Liver (tissue), 9 donors: Measurements from ENCODE around the gene BAIAP3. TPM values are rescaled to one million over a fixed set of nuclear protein-coding genes. Genes with fewer than 3 reads are reported as not detected.

ENCODE experiments used
- DNase-seq: peaks from one replicate; pipeline ENCODE4 v3.0.0-alpha.2; 2017; ENCODE audit warnings: low spot score
- H3K27ac ChIP-seq, 2 donors: one replicate each; pipeline ENCODE4 v1.7.0; 2013; ENCODE audit warnings: inconsistent platforms in 2 of 2, low read length in 2 of 2, control low read depth in 1 of 2, low read depth in 1 of 2, mild to moderate bottlenecking in 1 of 2
- H3K27me3 ChIP-seq, 4 donors: one replicate each; pipeline versions ENCODE4 v1.6.1 to v1.7.0; 2013; ENCODE audit warnings: low read length in 3 of 4, inconsistent platforms in 1 of 4, mild to moderate bottlenecking in 1 of 4, moderate library complexity in 1 of 4; ENCODE audit not compliant: control insufficient read depth in 4 of 4, insufficient read depth in 4 of 4
- H3K36me3 ChIP-seq, 4 donors: one replicate each; pipeline versions ENCODE4 v1.6.1 to v1.7.0; 2013; ENCODE audit warnings: low read length in 3 of 4, mild to moderate bottlenecking in 3 of 4, low read depth in 1 of 4, moderate library complexity in 1 of 4; ENCODE audit not compliant: control insufficient read depth in 4 of 4, insufficient read depth in 3 of 4
- H3K4me1 ChIP-seq, 4 donors: one replicate each; pipeline versions ENCODE4 v1.6.1 to v1.7.0; 2013; ENCODE audit warnings: low read length in 3 of 4, mild to moderate bottlenecking in 3 of 4, moderate library complexity in 1 of 4; ENCODE audit not compliant: control insufficient read depth in 4 of 4, insufficient read depth in 4 of 4
- H3K4me3 ChIP-seq, 3 donors: one replicate each; pipeline versions ENCODE4 v1.6.1 to v1.7.0; 2013; ENCODE audit warnings: low read length in 3 of 3, control low read depth in 1 of 3, low read depth in 1 of 3, mild to moderate bottlenecking in 1 of 3
- H3K9ac ChIP-seq, 2 donors: one replicate each; pipeline ENCODE4 v1.7.0; 2013; ENCODE audit warnings: low read length in 2 of 2, mild to moderate bottlenecking in 2 of 2, moderate library complexity in 2 of 2, control low read depth in 1 of 2, low read depth in 1 of 2
- H3K9me3 ChIP-seq, 4 donors: one replicate each; pipeline versions ENCODE4 v1.6.1 to v1.7.0; 2013; ENCODE audit warnings: low read length in 3 of 4; ENCODE audit not compliant: control insufficient read depth in 4 of 4
- EGR1 ChIP-seq, 2 donors: IDR thresholded peaks; 2 replicates each; pipeline ENCODE4 v1.6.1; 2016 to 2018; ENCODE audit warnings: antibody characterized with exemption in 2 of 2, low read depth in 2 of 2
- FOXA1 ChIP-seq: IDR thresholded peaks from 2 replicates; pipeline ENCODE4 v1.6.1; 2016; ENCODE audit warnings: antibody characterized with exemption
- FOXA2 ChIP-seq: IDR thresholded peaks from 2 replicates; pipeline ENCODE4 v1.6.1; 2016; ENCODE audit warnings: antibody characterized with exemption
- GABPA ChIP-seq, 2 donors: IDR thresholded peaks in 1 of 2; conservative IDR thresholded peaks in 1 of 2; 2 replicates each; pipeline ENCODE4 v1.6.1; 2016; ENCODE audit warnings: antibody characterized with exemption in 2 of 2, mild to moderate bottlenecking in 1 of 2, moderate library complexity in 1 of 2
- HNF4A ChIP-seq, 2 donors: conservative IDR thresholded peaks; 2 replicates each; pipeline ENCODE4 v1.6.1; 2016; ENCODE audit warnings: antibody characterized with exemption in 2 of 2, mild to moderate bottlenecking in 2 of 2
- HNF4G ChIP-seq: IDR thresholded peaks from 2 replicates; pipeline ENCODE4 v1.6.1; 2016; ENCODE audit warnings: antibody characterized with exemption
- JUND ChIP-seq, 2 donors: IDR thresholded peaks; 2 replicates each; pipeline ENCODE4 v1.6.1; 2016; ENCODE audit warnings: antibody characterized with exemption in 2 of 2
- NR2F2 ChIP-seq: IDR thresholded peaks from 2 replicates; pipeline ENCODE4 v1.6.1; 2016; ENCODE audit warnings: antibody characterized with exemption
- RAD21 ChIP-seq, 2 donors: IDR thresholded peaks; 2 replicates each; pipeline ENCODE4 v1.6.1; 2016; ENCODE audit warnings: antibody characterized with exemption in 2 of 2, mild to moderate bottlenecking in 2 of 2
- RXRA ChIP-seq, 2 donors: IDR thresholded peaks; 2 replicates each; pipeline ENCODE4 v1.6.1; 2017 to 2018; ENCODE audit warnings: antibody characterized with exemption in 2 of 2, mild to moderate bottlenecking in 1 of 2
- SP1 ChIP-seq: IDR thresholded peaks from 2 replicates; pipeline ENCODE4 v1.6.1; 2018; ENCODE audit warnings: antibody characterized with exemption, mild to moderate bottlenecking
- TAF1 ChIP-seq: conservative IDR thresholded peaks from 2 replicates; pipeline ENCODE4 v1.6.1; 2016; ENCODE audit warnings: antibody characterized with exemption, mild to moderate bottlenecking
- YY1 ChIP-seq: IDR thresholded peaks from 2 replicates; pipeline ENCODE4 v1.6.1; 2016; ENCODE audit warnings: antibody characterized with exemption, mild to moderate bottlenecking
- WGBS: extraction: QIAGEN DNeasy Blood & Tissue Kit; methylation state at CpG from one replicate; pipeline ENCODE4 v1.1.7; 2013; 5-methylcytosine and 5-hydroxymethylcytosine counted together
- polyA plus RNA-seq, 2 donors: library from polyadenylated mRNA; stranded (reverse) in 1 of 2; unstranded in 1 of 2; fragments of 200-250 nt in 1 of 2; fragments of >200 nt in 1 of 2; fragmentation: Nextera tagmentation in 1 of 2; extraction: Ambion mirVana in 1 of 2; gene quantifications; one replicate each; pipeline versions ENCODE4 v1.2.1 to v1.2.3, GENCODE V29; 2013 to 2015
- total RNA-seq, 2 donors: library from RNA; depleted of rRNA; stranded (reverse); fragments of >200 nt; gene quantifications; one replicate each; pipeline ENCODE4 v1.2.3, GENCODE V29; 2014
- TF ChIP-seq, protein P1 (sequence below): IDR thresholded peaks from 2 replicates; pipeline ENCODE4 v1.6.1; 2016; ENCODE audit warnings: antibody characterized with exemption
- TF ChIP-seq, protein P2 (sequence below): IDR thresholded peaks from 2 replicates; pipeline ENCODE4 v1.6.1; 2016; ENCODE audit warnings: antibody characterized with exemption
- TF ChIP-seq, protein P3 (sequence below): IDR thresholded peaks from 2 replicates; pipeline ENCODE4 v1.6.1; 2016; ENCODE audit warnings: antibody characterized with exemption
- TF ChIP-seq, protein P4 (sequence below): fragments of 150-350 bp; IDR thresholded peaks from 2 replicates; pipeline ENCODE4 v1.5.1; 2017; ENCODE audit warnings: improper control_type of control experiment, low read depth, low read length; ENCODE audit not compliant: missing input control
- TF ChIP-seq, protein P5 (sequence below): IDR thresholded peaks from 2 replicates; pipeline ENCODE4 v1.6.1; 2016; ENCODE audit warnings: antibody characterized with exemption, mild to moderate bottlenecking
- donor health status: healthy.
- donor health status: healthy.
- donor health status: healthy.
- donor health status: healthy.
- donor health status: healthy.

Gene BAIAP3
- total and polyA plus RNA-seq, 4 donors, result 1.6 to 3.8 (median 2.6) TPM

DNA sequence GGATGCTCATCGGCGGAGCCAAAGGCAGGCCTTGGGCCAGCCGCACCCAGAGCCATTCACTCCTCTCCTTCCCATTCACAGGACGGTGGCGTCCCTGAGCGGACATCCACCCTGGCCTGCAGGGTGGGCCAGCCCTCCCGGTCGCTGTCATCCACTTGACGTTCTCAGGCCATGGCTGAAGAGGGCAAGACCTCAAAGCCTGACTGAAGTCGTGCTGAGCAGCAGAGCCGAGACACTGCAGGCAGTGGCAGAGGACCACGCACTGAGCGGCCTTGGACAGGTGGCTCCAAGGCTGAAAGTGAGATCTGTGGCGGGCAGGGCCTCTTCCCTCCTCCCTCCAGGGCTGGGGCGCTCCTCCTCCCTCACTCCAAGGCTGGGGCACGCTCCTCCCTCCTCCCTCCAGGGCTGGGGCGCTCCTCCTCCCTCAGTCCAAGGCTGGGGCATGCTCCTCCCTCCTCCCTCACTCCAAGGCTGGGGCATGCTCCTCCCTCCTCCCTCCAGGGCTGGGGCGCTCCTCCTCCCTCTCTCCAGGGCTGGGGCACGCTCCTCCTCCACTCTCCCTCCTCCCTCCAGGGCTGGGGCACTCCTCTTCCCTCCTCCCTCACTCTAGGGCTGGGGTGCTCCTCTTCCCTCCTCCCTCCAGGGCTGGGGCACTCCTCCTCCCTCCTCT lies 42.4 kb downstream of the BAIAP3 start:
- no peaks in the 10 kb centered on the region for H3K9me3 ChIP-seq
- no peak for TF ChIP-seq GABPA (IDR thresholded peaks at IDR 0.05 in 1 of 2, conservative IDR thresholded peaks at IDR 0.05 in 1 of 2)
- TF ChIP-seq YY1, result no peak
- TF ChIP-seq, protein P1, sequence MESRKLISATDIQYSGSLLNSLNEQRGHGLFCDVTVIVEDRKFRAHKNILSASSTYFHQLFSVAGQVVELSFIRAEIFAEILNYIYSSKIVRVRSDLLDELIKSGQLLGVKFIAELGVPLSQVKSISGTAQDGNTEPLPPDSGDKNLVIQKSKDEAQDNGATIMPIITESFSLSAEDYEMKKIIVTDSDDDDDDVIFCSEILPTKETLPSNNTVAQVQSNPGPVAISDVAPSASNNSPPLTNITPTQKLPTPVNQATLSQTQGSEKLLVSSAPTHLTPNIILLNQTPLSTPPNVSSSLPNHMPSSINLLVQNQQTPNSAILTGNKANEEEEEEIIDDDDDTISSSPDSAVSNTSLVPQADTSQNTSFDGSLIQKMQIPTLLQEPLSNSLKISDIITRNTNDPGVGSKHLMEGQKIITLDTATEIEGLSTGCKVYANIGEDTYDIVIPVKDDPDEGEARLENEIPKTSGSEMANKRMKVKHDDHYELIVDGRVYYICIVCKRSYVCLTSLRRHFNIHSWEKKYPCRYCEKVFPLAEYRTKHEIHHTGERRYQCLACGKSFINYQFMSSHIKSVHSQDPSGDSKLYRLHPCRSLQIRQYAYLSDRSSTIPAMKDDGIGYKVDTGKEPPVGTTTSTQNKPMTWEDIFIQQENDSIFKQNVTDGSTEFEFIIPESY, result no peak
- no peak for TF ChIP-seq FOXA1
- no peak for TF ChIP-seq HNF4A (conservative IDR thresholded peaks at IDR 0.05)
- no peak for TF ChIP-seq EGR1 (IDR thresholded peaks at IDR 0.05; ENCODE audit: low read depth in 2 of 2)
- no peak for TF ChIP-seq FOXA2
- TF ChIP-seq NR2F2, result no peak
- TF ChIP-seq HNF4G, result no peak
- TF ChIP-seq, protein P2, sequence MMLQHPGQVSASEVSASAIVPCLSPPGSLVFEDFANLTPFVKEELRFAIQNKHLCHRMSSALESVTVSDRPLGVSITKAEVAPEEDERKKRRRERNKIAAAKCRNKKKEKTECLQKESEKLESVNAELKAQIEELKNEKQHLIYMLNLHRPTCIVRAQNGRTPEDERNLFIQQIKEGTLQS, result no peak
- TF ChIP-seq JUND (IDR thresholded peaks at IDR 0.05), result no peak
- TF ChIP-seq, protein P3, sequence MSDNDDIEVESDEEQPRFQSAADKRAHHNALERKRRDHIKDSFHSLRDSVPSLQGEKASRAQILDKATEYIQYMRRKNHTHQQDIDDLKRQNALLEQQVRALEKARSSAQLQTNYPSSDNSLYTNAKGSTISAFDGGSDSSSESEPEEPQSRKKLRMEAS, result no peak
- TF ChIP-seq, protein P4, sequence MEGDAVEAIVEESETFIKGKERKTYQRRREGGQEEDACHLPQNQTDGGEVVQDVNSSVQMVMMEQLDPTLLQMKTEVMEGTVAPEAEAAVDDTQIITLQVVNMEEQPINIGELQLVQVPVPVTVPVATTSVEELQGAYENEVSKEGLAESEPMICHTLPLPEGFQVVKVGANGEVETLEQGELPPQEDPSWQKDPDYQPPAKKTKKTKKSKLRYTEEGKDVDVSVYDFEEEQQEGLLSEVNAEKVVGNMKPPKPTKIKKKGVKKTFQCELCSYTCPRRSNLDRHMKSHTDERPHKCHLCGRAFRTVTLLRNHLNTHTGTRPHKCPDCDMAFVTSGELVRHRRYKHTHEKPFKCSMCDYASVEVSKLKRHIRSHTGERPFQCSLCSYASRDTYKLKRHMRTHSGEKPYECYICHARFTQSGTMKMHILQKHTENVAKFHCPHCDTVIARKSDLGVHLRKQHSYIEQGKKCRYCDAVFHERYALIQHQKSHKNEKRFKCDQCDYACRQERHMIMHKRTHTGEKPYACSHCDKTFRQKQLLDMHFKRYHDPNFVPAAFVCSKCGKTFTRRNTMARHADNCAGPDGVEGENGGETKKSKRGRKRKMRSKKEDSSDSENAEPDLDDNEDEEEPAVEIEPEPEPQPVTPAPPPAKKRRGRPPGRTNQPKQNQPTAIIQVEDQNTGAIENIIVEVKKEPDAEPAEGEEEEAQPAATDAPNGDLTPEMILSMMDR, result no peak
- TF ChIP-seq SP1, result no peak
- TF ChIP-seq TAF1, result no peak
- no peak for TF ChIP-seq RAD21 (IDR thresholded peaks at IDR 0.05)
- no peak for TF ChIP-seq RXRA (IDR thresholded peaks at IDR 0.05)
- TF ChIP-seq, protein P5, sequence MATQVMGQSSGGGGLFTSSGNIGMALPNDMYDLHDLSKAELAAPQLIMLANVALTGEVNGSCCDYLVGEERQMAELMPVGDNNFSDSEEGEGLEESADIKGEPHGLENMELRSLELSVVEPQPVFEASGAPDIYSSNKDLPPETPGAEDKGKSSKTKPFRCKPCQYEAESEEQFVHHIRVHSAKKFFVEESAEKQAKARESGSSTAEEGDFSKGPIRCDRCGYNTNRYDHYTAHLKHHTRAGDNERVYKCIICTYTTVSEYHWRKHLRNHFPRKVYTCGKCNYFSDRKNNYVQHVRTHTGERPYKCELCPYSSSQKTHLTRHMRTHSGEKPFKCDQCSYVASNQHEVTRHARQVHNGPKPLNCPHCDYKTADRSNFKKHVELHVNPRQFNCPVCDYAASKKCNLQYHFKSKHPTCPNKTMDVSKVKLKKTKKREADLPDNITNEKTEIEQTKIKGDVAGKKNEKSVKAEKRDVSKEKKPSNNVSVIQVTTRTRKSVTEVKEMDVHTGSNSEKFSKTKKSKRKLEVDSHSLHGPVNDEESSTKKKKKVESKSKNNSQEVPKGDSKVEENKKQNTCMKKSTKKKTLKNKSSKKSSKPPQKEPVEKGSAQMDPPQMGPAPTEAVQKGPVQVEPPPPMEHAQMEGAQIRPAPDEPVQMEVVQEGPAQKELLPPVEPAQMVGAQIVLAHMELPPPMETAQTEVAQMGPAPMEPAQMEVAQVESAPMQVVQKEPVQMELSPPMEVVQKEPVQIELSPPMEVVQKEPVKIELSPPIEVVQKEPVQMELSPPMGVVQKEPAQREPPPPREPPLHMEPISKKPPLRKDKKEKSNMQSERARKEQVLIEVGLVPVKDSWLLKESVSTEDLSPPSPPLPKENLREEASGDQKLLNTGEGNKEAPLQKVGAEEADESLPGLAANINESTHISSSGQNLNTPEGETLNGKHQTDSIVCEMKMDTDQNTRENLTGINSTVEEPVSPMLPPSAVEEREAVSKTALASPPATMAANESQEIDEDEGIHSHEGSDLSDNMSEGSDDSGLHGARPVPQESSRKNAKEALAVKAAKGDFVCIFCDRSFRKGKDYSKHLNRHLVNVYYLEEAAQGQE, result no peak
- no peak for DNase-seq
- H3K36me3 ChIP-seq, result peaks cover 0 to 20% (median 2%) of the 10 kb centered on the region in 4 donors
- no peak overlapping the region for H3K27ac ChIP-seq
- no peaks in the 10 kb centered on the region for H3K27me3 ChIP-seq
- 95% methylated on average over 19 of the region's 19 CpGs for WGBS
- H3K4me3 ChIP-seq, result no peak overlapping the region
- no peak overlapping the region for H3K9ac ChIP-seq
- peaks cover 6 to 19% (median 14%) of the 10 kb centered on the region in 4 donors for H3K4me1 ChIP-seq
